Measurements from ENCODE around the gene RDX. TPM values are rescaled to one million over a fixed set of nuclear protein-coding genes. Genes with fewer than 3 reads are reported as not detected.

The RDX gene
- total RNA-seq, 2 experiments from 2014 or later = 47.9 to 56.2 TPM

DNA sequence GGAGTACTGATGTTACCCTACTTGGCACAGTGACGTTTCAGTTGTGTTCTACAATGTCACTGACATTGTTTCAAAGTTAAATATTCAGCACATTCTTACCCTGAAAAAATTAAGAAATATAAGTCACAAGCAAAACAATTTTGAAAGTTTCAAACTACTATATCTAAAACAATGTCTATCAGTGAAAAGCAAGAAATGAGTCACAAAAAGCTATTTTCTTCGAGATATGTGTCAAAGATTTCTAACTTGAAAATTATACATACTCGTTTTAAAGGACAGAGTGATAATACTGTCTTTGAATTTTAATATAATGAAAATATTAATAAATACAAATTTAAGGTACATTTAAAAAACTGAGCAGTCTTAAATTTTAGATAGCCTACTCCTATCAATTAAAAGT is 42.9 kb downstream of the RDX start:
- no peak for DNase-seq
- intact Hi-C loops (cut with micrococcal nuclease) = no loop called here
- H3K9me3 Mint-ChIP-seq = no peaks in the 10 kb centered on the region
- H3K27me3 Mint-ChIP-seq = no peaks in the 10 kb centered on the region
- no peak overlapping the region for H3K27ac Mint-ChIP-seq
- POLR2A ChIA-PET = no interaction called here
- peaks cover 29% of the 10 kb centered on the region for H3K36me3 Mint-ChIP-seq
- CTCF ChIA-PET = interaction anchor here (1.0 kb wide), 1 partner anchor 180 kb away, joined by 3 read pairs; no protein-coding TSS in a partner anchor
- H3K4me3 Mint-ChIP-seq = no peak overlapping the region
- H3K4me1 Mint-ChIP-seq (ENCODE audit: low read depth) = peaks cover 13% of the 10 kb centered on the region

DNA sequence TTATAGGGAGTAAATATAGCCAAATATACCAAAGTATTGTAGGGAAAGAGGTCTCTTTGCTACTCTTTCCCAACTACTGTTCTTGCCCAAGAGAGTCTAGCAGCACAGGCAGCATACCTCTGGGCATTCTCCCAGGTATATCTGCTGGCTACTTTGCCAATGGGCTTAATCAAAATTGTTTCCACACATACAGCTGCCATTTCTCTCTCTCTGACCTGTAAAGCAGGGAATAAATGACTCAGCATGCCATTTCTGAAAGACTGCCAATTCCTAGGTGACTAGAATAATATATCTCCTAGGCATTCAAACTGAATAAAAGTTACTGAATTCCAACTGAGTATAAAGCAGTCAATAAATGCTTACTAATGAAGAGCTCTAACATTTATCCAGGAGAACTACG is 44.6 kb downstream of the RDX start:
- no peak for DNase-seq
- no peaks in the 10 kb centered on the region for H3K27me3 Mint-ChIP-seq
- POLR2A ChIA-PET = no interaction called here
- H3K4me3 Mint-ChIP-seq = no peak overlapping the region
- intact Hi-C loops (cut with micrococcal nuclease) = no loop called here
- CTCF ChIA-PET = interaction anchor here (0.7 kb wide), 1 partner anchor 51 kb away, joined by 3 read pairs; no protein-coding TSS in a partner anchor
- no peak overlapping the region for H3K27ac Mint-ChIP-seq
- H3K4me1 Mint-ChIP-seq (ENCODE audit: low read depth) = peaks cover 13% of the 10 kb centered on the region
- H3K9me3 Mint-ChIP-seq = no peaks in the 10 kb centered on the region
- H3K36me3 Mint-ChIP-seq = peaks cover 22% of the 10 kb centered on the region

DNA sequence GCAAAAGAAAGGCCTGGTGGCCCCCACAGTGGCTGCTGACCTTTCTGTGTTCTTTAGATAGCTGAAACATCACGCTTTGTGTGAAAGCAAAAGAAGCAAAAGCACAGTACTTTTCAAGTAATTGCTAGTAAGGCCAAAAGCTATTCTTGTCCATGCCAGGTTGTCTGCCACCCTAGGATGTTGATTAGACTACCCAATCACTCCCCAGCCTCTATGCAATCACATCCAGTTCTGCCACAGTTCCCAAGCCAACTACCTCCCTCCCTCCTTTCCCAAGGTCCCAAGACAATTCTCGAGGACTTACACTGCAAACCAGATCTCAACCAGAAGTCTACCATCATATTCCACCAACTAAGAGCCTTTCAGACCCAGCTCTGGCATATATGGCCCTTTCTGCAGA is 46.2 kb downstream of the RDX start:
- no peak for DNase-seq
- Mint-ChIP-seq H3K4me3 (no peak overlapping the region), H3K4me1 (ENCODE audit: low read depth) (peaks cover 13% of the 10 kb centered on the region), H3K9me3 (no peaks in the 10 kb centered on the region), H3K36me3 (peaks cover 14% of the 10 kb centered on the region), H3K27me3 (no peaks in the 10 kb centered on the region), H3K27ac (no peak overlapping the region)
- intact Hi-C loops (cut with micrococcal nuclease) = no loop called here
- POLR2A ChIA-PET = no interaction called here
- CTCF ChIA-PET = interaction anchor here (0.6 kb wide), 2 partner anchors 107 to 233 kb away, joined by 3 read pairs; no protein-coding TSS in a partner anchor

DNA sequence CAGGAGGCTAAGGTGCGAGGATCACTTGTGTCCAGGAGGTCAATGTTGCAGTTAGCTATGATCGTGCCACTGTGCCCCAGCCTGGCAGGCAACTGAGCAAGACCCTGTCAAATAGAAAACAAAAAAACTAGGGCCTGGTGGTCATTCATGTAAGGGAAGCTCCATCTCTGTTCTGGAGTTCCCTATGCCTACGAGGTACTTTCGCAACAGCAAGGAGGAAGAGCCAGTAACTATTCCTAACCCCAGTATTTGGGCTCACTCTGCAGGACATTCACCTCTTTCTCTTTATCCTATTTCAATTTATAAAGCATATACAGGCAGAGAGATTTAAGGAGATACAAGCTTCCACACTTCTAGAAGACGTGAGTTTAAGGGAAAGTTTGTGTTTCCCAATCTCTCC is 46.6 kb downstream of the RDX start:
- Mint-ChIP-seq H3K36me3 (peaks cover 14% of the 10 kb centered on the region), H3K27ac (no peak overlapping the region), H3K27me3 (no peaks in the 10 kb centered on the region), H3K4me3 (no peak overlapping the region), H3K4me1 (ENCODE audit: low read depth) (peaks cover 13% of the 10 kb centered on the region), H3K9me3 (no peaks in the 10 kb centered on the region)
- POLR2A ChIA-PET = no interaction called here
- intact Hi-C loops (cut with micrococcal nuclease) = no loop called here
- CTCF ChIA-PET = interaction anchor here (0.6 to 1.0 kb wide), 4 partner anchors 49 to 233 kb away, joined by 3 read pairs; no protein-coding TSS in a partner anchor
- no peak for DNase-seq

DNA sequence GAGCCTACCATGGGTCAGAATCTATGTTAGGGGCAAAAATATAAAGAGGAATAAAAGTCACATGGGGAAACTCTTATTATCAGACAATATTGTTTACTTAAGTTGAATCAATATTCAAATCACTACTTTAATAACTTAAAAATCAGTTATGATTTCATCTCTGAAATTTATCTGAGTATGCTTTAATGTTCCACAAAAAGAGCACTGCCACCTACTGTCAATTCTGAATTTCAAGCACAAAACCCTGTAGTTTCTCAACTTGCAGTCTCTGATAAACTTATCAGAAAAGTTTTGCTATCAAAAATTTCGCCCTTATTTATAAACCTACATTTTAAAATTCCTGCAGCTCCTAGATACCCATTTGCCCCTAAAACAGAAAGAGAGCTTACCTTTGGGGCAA is 47.3 kb downstream of the RDX start:
- H3K4me3 Mint-ChIP-seq = no peak overlapping the region
- peaks cover 15% of the 10 kb centered on the region for H3K36me3 Mint-ChIP-seq
- intact Hi-C loops (cut with micrococcal nuclease) = no loop called here
- ChIA-PET CTCF (interaction anchor here (0.9 to 1.0 kb wide), 2 partner anchors 48 to 120 kb away, joined by 3 read pairs; no protein-coding TSS in a partner anchor), POLR2A (no interaction called here)
- no peaks in the 10 kb centered on the region for H3K27me3 Mint-ChIP-seq
- no peak overlapping the region for H3K27ac Mint-ChIP-seq
- DNase-seq = no peak
- no peaks in the 10 kb centered on the region for H3K9me3 Mint-ChIP-seq
- peaks cover 10% of the 10 kb centered on the region for H3K4me1 Mint-ChIP-seq (ENCODE audit: low read depth)

DNA sequence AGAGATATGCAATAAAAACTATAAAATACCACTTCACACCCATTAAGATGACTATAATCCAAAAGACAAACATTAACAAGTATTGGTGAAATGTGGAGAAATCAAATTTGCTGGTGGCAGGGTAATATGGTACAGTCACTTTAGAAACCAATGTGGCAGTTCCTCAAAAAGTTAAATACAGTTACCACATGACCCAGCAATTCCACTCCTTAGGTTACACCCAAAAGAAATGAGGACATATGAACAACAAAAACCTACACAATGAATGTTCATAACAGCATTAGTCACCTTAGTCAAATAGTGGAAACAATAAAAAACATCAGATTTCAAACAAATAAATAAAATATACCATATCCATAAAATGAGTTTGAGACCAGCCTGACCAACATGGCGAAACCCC is 52.6 kb downstream of the RDX start:
- Mint-ChIP-seq H3K27ac (no peak overlapping the region), H3K27me3 (no peaks in the 10 kb centered on the region), H3K4me3 (no peak overlapping the region), H3K36me3 (peaks cover 21% of the 10 kb centered on the region), H3K9me3 (no peaks in the 10 kb centered on the region), H3K4me1 (ENCODE audit: low read depth) (peaks cover 4% of the 10 kb centered on the region)
- intact Hi-C loops (cut with micrococcal nuclease) = no loop called here
- no peak for DNase-seq
- ChIA-PET POLR2A (no interaction called here), CTCF (interaction anchor here (1.1 kb wide), 1 partner anchor 129 kb away, joined by 3 read pairs; no protein-coding TSS in a partner anchor)

DNA sequence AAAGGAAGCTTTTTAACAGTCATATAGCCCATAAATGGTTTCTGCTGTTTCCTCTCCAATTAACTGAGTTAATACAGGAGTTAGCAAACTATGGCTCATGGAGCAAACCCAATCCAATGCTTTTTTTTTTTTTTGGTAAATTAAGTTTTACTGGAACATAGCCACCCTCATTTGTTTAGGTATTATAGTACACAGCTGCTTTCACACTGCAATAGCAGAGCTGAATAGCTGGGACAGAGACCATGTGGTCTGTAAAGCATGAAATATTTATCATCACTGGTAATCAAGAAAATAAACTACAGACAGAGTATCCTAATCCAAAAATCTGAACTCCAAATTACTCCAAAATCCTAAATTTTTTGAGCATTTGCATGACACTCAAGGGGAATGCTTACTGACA is 53.7 kb downstream of the RDX start:
- ChIA-PET POLR2A (no interaction called here), CTCF (interaction anchor here (1.7 kb wide), 1 partner anchor 41 kb away, joined by 3 read pairs; no protein-coding TSS in a partner anchor)
- intact Hi-C loops (cut with micrococcal nuclease) = no loop called here
- no peaks in the 10 kb centered on the region for H3K9me3 Mint-ChIP-seq
- peaks cover 18% of the 10 kb centered on the region for H3K36me3 Mint-ChIP-seq
- H3K4me3 Mint-ChIP-seq = no peak overlapping the region
- no peak overlapping the region for H3K27ac Mint-ChIP-seq
- H3K27me3 Mint-ChIP-seq = no peaks in the 10 kb centered on the region
- peaks cover 4% of the 10 kb centered on the region for H3K4me1 Mint-ChIP-seq (ENCODE audit: low read depth)
- DNase-seq = no peak

DNA sequence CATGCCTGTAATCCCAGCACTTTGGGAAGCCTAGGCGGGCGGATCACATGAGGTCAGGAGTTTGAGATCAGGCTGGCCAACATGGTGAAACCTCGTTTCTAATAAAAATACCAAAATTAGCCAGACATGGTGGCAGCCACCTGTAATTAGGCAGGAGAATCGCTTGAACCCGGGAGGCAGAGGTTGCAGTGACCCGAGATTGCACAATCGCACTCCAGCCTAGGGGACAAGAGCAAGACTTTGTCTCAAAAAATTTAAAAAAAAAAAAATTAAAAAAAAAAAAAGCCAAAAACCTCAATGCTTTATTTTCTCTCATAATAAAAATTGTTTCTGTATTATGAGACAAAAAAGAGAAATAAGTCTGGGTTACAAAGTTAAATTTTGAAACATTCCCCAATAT is 54.2 kb downstream of the RDX start:
- ChIA-PET CTCF (interaction anchor here (1.7 kb wide), 1 partner anchor 41 kb away, joined by 3 read pairs; no protein-coding TSS in a partner anchor), POLR2A (no interaction called here)
- Mint-ChIP-seq H3K36me3 (peaks cover 21% of the 10 kb centered on the region), H3K9me3 (no peaks in the 10 kb centered on the region), H3K4me3 (no peak overlapping the region), H3K27me3 (no peaks in the 10 kb centered on the region), H3K27ac (no peak overlapping the region), H3K4me1 (ENCODE audit: low read depth) (peaks cover 4% of the 10 kb centered on the region)
- DNase-seq = no peak
- intact Hi-C loops (cut with micrococcal nuclease) = no loop called here

DNA sequence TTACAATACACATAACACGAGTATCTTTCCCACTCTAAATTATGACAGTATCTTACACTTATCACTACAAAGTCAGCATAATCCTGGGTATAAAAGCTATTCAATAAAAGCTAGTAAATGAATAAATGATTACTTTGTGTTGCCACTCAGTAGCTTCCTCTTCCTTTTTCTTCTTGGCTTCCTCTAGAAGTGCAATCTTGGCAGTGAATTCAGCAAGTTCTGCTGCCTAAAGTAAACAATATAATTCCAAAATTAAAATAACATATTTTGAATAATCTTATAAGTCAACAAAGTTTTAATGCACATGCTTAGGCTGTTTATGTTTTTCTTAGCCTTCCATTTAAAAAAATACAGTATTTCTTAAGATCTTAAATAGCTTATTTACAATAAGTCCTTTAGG is 60.4 kb downstream of the RDX start:
- H3K27me3 Mint-ChIP-seq = no peaks in the 10 kb centered on the region
- H3K4me3 Mint-ChIP-seq = no peak overlapping the region
- no peak overlapping the region for H3K27ac Mint-ChIP-seq
- H3K36me3 Mint-ChIP-seq = peaks cover 45% of the 10 kb centered on the region
- intact Hi-C loops (cut with micrococcal nuclease) = no loop called here
- CTCF ChIA-PET = interaction anchor here (0.5 to 0.8 kb wide), 2 partner anchors 40 to 60 kb away, joined by 3 read pairs; partner anchors contain the start of gene RDX
- POLR2A ChIA-PET = no interaction called here
- DNase-seq = no peak
- no peaks in the 10 kb centered on the region for H3K9me3 Mint-ChIP-seq
- peaks cover 4% of the 10 kb centered on the region for H3K4me1 Mint-ChIP-seq (ENCODE audit: low read depth)

DNA sequence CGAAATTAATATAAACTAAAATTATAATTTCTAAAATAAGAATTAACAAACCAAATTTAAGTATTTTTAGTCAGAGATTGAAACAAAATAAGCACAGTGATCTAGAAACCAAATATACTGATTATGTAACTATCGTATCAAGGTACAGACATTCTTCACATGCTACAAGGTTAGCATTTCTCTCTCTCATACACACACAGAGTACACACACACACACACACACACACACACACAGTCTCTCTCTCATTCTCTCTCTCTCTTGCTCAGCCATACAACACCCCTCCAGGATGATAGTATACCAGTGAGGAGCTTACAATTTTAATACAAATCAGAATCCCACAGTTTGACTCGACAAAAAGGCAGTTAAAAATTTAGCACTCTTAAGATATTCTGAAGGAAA is 66.0 kb downstream of the RDX start:
- POLR2A ChIA-PET = no interaction called here
- no peaks in the 10 kb centered on the region for H3K9me3 Mint-ChIP-seq
- CTCF ChIA-PET = interaction anchor here (0.6 to 1.4 kb wide), 2 partner anchors 29 to 65 kb away, joined by 3 to 4 read pairs; no protein-coding TSS in a partner anchor
- peaks cover 42% of the 10 kb centered on the region for H3K36me3 Mint-ChIP-seq
- no peak for DNase-seq
- H3K27me3 Mint-ChIP-seq = no peaks in the 10 kb centered on the region
- no peaks in the 10 kb centered on the region for H3K4me1 Mint-ChIP-seq (ENCODE audit: low read depth)
- H3K27ac Mint-ChIP-seq = no peak overlapping the region
- intact Hi-C loops (cut with micrococcal nuclease) = no loop called here
- no peak overlapping the region for H3K4me3 Mint-ChIP-seq

DNA sequence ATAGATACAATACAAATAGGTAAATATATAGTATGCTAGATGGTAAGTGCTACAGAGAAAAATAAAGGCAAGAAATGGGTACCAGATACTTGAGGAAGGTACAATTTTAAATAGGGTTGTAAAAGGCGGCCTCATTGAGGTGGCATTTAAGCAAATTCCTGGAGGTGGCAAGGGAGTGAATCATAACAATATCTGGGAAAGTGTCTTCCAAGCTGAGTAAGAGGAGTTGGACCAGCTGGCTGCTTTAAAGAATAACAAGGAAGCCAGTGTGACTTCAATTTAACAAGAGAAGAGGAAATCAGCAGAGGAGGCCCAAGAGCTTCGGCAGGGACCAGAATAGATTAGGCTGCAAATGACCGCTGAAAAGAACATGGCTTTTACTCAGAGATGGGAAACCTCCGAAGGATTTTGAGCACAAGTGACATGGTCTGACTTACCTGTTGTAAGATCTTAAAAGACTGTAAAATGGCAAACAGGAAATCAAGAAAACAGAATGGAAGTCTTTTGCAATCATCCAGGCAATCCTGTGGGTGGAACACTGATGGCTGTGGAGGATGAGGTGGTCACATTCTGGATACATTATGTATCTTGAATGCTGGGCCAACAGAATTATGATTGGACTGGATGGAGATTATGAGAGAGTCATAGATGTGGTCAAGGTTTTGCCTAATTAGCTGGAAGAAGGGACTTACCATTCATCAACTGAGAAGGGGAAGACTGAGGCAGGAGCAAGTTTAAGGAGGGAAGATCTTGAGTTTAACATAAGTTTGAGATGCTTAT is 77.2 kb downstream of the RDX start:
- CTCF ChIA-PET = no interaction called here
- intact Hi-C loops (cut with micrococcal nuclease) = no loop called here
- H3K36me3 Mint-ChIP-seq = peaks cover 6% of the 10 kb centered on the region

DNA sequence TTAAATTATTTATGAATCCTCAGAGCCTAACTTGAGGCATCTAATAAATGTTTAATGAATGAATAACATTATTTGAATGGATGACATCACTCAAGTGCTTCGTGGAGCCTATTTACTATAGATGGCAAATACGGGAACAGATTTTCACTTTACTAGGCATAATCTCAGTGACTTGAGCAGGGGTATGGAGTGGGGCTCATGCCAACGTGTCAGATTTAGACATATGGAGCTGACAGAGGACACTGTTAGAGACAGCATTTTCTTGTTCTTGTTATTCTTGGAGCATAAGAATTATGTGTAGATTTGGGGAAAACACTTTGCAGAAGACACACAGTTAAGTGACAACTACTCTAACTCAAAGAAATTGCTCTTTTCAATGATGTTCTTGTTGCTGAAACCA is 78.5 kb downstream of the RDX start:
- ChIA-PET POLR2A (no interaction called here), CTCF (no interaction called here)
- intact Hi-C loops (cut with micrococcal nuclease) = no loop called here
- no peak overlapping the region for H3K27ac Mint-ChIP-seq
- no peaks in the 10 kb centered on the region for H3K27me3 Mint-ChIP-seq
- no peaks in the 10 kb centered on the region for H3K9me3 Mint-ChIP-seq
- DNase-seq = no peak
- H3K36me3 Mint-ChIP-seq = peaks cover 5% of the 10 kb centered on the region
- no peak overlapping the region for H3K4me3 Mint-ChIP-seq
- no peaks in the 10 kb centered on the region for H3K4me1 Mint-ChIP-seq (ENCODE audit: low read depth)

More for the DNA sequence above, 77.2 kb downstream of the RDX start:
- POLR2A ChIA-PET = no interaction called here
- Mint-ChIP-seq H3K27ac (no peak overlapping the region), H3K27me3 (no peaks in the 10 kb centered on the region), H3K4me3 (no peak overlapping the region), H3K9me3 (no peaks in the 10 kb centered on the region), H3K4me1 (ENCODE audit: low read depth) (no peaks in the 10 kb centered on the region)
- DNase-seq = no peak
